Prostate gland (tissue), 2 donors: Measurements from ENCODE around the gene MAD1L1.

ENCODE experiments used
- POLR2A ChIP-seq: fragments of 450-650 bp; IDR thresholded peaks from one replicate; pipeline ENCODE4 v1.6.1; 2016; ENCODE audit warnings: antibody characterized with exemption, mild to moderate bottlenecking
- TF ChIP-seq, protein P1 (sequence below), 4 experiments: fragments of 200-600 bp in 2 of 4; fragments of 450-650 bp in 2 of 4; sonication (generic) in 2 of 4; IDR thresholded peaks; 1 replicate in 3 of 4; 2 replicates in 1 of 4; pipeline ENCODE4 v1.5.1; 2016 to 2019; ENCODE audit warnings: antibody characterized with exemption in 4 of 4, mild to moderate bottlenecking in 2 of 4, moderate library complexity in 2 of 4

DNA sequence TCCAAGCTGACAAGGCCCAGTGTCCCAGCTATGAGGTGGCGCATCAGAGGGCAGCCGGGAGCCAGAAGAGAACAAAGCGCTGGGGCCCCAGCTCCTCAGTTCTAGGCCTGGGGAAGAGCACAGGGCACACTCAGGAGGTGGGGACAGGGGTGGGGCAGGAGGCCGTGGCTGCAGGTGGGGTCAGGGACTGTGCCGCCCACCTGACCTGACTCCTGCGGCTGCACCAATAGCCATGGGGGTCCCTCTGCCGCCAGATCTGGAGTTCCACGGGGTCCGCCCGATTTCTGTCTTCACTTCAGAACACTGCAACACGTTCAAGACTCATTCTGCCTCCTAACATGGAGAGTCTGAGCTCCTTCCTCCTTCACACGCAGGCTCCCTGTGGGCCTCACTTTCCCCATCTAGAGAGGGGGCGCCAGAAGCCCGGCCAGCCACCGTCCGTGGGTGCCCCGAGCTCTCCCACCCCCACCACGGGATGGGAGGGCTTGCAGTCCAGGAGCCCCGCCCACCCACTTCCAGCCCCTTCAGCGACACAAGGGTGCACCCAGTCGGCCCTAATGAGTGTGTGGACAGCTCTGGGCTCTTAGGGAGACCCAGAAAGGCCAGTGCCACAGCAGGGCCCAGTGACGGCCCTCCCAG lies 278.3 kb downstream of the MAD1L1 start:
- TF ChIP-seq, protein P1, sequence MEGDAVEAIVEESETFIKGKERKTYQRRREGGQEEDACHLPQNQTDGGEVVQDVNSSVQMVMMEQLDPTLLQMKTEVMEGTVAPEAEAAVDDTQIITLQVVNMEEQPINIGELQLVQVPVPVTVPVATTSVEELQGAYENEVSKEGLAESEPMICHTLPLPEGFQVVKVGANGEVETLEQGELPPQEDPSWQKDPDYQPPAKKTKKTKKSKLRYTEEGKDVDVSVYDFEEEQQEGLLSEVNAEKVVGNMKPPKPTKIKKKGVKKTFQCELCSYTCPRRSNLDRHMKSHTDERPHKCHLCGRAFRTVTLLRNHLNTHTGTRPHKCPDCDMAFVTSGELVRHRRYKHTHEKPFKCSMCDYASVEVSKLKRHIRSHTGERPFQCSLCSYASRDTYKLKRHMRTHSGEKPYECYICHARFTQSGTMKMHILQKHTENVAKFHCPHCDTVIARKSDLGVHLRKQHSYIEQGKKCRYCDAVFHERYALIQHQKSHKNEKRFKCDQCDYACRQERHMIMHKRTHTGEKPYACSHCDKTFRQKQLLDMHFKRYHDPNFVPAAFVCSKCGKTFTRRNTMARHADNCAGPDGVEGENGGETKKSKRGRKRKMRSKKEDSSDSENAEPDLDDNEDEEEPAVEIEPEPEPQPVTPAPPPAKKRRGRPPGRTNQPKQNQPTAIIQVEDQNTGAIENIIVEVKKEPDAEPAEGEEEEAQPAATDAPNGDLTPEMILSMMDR (IDR thresholded peaks at IDR 0.05) = no peak
- TF ChIP-seq POLR2A = no peak
